ENCODE data around the gene MEIS3.
"Not testable (repeated sequence)": the region's sequence is repeated elsewhere in the genome, so short reads cannot be mapped to it uniquely, and the experiment has no call there.

Gene MEIS3

DNA sequence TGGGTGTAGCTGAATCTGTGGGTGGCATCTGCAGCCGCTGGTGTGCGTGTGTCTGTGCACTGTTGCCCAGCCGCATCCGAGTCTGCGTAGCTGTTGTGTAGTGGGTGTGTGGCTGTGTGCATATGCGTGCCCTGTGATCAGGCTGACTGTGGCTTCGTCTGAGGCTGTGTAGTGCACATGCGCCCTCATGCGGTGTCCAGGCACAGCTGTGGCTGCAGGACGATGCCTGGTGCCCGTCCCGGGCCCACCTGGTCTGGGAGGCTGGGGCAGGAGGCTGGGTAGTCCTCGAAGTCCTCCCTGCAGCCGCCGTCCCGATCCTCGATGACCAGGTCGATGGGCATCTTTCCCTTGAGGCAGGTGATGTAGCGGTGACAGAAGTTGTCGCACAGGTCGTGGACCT, 4.9 kb downstream of the MEIS3 start:
- no peak for DNase-seq

DNA sequence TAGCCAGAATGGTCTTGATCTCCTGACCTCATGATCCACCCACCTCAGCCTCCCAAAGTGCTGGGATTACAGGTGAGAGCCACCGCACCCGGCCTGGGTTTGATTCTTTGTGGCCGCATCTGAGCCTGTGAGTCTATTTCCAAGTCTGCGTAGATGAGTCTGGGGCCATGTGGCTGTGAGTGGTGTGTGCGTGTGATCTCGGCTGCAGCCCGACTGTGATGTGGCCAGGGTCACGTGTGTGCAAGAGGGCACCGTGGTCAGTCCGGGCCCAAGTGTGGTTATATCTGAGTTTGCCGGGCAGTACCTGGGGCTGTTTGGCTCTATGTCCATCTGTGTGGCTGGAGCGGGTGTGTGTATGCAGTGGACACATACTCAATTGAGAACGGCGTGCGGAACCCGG, 5.4 kb downstream of the MEIS3 start:
- no peak for DNase-seq

GRCh38 chr19:47411696-47412095, 7.6 kb downstream of the MEIS3 start:
- not testable (repeated sequence) for DNase-seq

- DNase-seq: no peak
These were observed 8.2 kb downstream of the MEIS3 start for GRCh38 chr19:47411101-47411500.

GRCh38 chr19:47408156-47408938, 11.0 kb downstream of the MEIS3 start:
- no peak for DNase-seq

- no peak for DNase-seq
These were observed 11.9 kb downstream of the MEIS3 start for GRCh38 chr19:47407417-47407774.

DNA sequence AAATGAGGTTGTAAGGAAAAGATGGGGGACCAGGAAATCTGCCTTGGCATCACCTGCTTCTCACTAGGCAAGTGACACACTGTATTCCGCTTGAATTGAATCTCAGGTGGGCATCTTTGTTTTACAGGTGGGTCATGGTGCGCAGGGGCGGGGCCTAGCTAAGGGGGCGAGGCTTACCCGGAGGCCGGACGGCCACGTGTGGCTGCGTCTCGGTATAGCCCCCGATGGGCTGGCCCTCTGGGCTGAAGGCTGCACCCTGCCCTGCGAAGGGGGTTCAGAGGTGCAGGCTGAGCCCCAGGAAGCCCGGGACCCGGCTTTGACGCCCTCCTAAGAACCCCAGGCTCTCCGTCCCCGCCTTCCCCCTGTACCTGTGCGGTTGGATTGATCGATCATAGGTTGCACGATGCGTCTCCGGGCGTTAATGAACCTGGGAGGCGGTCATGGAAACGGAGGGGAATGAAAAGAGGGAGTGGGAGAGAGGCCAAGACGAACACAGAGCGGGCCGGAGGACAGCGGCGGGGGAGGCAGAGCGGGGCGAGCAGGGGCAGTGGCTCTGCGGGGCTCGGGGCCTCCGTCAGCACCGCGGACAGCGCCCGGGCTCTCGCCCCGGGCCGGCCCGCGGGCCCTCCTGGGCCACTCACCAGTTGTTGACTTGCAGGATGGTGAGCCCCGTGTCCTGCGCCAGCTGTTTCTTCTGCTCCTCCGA, 12.5 kb downstream of the MEIS3 start:
- DNase-seq: no peak

GRCh38 chr19:47405854-47406417, 13.4 kb downstream of the MEIS3 start:
- no peak for DNase-seq

DNA sequence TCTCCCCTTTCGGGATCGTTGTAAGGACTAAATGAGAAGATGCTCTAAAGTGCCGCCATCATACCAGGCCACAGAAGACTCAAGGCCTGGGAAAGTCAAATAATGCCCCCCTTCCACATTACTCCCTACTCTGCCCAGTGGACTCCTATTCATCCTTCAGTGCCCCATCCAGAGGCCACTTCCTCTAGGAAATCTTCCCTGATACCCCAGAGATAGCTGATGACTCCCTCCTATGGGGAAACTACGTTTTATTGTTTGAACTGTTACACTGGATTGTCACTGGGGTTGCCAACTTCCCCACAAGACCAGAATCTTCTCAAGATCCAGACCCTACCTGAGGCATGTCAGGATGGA, 14.2 kb downstream of the MEIS3 start:
- DNase-seq: no peak

DNA sequence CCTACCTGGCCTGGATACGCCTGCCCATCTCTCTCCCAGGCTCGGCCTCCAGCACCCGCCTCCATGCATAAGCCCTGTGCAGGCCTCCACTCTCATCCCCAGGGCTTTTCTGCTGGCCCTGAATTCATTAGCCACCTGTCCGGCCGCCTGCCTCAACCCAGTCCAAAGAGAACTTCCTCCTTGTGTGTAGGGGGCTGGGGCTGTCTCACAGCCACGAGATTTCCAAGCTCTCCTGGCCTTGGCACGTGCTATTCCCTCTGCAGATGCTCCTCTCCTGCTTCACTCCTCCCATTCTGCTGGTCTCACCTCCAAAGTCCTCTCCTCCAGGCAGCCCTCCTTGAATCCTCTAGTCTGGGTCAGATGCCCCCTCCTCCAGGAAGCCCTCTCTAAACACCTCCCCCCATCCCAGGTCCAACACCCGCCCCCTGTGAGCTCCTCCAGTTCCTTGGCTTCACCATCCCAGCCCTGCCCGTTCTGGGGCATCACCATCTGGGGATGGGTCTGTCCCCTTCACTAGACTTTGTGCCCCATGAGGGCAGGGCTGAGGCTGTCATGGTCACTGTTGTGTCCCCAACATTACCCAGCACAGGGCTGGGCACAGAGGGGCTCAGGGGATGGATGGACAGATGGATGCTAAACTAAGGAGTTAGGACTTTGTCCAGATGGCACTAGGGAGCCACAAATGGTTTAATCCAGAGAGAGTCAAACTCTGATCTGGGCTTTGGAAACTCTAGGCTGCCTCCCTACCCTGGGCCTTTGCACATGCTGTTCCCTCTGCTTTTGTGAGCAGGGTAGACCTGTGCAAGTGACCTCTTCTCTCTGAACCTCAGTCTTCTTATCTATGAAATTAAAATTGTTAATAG, 14.8 kb downstream of the MEIS3 start:
- DNase-seq: no peak

GRCh38 chr19:47402504-47402903, 16.8 kb downstream of the MEIS3 start:
- DNase-seq: no peak

DNA sequence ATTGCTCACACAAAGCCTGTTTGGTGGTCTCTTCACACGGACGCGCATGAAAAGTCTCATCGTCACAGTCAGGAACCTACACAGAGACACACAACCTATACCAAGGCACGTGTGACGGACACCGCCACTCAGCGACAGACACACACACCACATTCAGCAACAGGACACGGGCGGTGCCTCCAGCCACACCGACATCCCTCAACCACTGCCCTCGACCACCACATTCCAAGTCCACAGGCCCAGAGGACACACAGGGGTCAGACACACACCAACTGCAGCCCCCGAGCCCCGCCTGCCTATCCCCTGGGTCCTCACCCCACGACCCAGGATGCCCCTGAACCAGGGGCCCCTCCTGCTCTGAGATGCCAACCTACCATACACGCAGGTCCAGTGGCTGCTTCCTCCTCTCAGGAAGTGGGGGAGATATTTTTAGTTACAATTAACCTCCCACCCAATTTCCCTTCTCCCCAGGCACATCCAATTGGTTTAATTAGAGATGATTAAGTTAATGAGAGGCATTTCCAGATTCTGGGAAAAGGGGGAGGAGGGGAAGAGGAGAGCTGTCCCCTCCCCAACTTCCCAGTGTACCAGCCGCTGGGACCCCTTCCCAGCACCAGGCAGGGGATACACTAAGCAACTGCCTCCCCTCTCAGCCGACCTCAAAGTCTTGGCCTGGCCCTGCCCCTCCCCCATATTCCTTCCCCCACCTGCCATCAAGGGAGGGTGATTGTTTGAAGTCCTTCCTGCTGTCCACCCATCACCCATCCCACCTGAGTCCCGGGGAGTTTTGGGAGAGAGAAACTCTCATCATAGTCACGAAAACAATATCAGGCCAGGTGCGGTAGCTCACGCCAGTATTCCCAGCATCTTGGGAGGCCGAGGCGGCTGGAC, 20.4 kb downstream of the MEIS3 start:
- DNase-seq: no peak

DNA sequence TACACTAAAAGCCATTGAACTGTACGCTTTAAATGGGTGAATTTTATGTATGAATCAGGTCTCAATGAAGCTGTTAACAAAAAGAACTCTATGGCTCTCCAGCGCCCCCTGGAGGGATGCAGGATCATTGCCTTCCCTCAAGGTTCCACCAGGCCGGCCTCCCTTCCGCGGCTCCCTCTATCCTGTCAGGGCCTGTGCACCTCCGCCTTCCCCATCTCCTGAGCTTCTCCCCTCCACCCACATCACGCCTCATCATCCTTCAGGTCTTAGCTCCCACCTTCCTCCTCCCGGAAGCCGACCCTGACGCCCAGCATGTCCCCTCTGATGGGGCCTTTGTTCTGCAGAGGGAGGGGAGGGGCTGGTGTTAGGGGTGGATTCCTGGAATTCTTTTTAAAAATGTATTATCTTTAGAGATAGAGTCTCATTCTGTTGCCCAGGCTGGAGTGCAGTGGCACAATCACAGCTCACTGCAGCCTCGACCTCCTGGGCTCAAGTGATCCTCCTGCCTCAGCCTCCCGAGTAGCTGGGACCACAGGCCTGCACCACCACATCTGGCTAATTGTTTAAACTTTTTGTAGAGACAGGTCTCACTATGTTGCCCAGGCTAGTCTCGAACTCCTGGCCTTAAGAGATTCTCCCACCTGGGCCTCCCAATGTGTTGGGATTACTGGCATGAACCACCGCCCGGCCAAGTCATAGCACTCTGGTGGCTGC, 27.7 kb downstream of the MEIS3 start:
- peak; percentile 79 for DNase-seq

DNA sequence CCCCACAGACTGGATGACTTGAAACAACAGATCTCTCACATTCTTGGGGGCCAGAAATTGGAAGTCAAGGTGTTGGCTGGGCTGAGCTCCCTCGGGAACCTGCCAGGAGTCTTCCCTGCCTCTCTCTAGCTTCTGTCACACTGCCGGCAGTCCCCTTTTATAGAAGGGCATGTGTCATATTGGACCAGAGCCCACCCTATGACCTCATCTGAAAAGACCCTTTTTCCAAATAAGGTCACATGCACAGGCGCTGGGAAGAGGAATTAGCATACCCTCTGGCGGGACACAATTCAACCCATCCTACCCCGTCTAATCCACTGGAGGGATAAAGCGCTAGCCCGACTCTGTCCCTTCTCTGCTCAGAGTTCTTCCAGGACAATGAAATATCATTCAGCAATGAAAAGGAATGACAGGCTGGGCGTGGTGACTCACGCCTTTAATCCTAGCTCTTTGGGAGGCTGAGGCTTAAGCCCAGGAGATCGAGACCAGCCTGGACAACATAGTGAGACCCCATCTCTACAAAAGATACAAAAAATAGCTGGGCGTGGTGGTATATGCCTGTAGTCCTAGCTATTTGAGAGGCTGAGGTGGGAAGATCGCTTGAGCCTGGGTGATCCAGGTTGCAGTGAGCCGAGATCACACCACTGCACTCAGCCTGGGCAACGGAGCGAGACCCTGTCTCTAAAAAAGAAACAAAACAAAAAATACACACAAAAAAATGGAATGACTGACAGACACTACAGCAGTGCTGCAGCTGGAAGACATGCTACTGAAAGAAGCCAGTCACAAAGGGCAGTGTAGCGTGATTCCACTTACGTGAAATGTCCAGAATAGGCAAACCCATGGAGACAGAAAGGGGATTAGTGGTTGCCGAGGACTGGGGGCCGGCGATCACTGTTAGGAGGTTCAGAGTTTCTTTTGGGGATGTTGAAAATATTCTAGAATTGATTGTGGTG, 28.5 kb downstream of the MEIS3 start:
- DNase-seq: no peak

- DNase-seq: no peak
These were observed 30.2 kb downstream of the MEIS3 start for GRCh38 chr19:47389150-47389556.

GRCh38 chr19:47388721-47389120, 30.6 kb downstream of the MEIS3 start:
- DNase-seq: not testable (repeated sequence)

DNA sequence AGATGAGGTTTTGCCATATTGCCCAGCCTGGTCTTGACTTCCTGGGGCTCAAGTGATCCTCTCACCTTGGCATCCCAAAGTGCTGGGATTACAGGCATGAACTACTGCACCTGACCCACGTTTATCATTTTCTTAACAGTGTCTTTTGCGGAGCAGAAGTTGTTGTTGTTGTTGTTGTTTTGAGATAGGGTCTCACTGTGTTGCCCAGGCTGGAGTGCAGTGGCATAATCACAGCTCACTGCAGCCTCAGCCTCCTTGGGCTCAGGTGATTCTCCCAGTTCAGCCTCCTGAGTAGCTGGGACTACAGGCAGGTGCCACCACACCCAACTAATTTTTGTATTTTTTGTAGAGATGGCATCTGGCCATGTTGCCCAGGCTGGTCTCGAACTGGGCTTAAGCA, 31.7 kb downstream of the MEIS3 start:
- DNase-seq: not testable (repeated sequence)

DNA sequence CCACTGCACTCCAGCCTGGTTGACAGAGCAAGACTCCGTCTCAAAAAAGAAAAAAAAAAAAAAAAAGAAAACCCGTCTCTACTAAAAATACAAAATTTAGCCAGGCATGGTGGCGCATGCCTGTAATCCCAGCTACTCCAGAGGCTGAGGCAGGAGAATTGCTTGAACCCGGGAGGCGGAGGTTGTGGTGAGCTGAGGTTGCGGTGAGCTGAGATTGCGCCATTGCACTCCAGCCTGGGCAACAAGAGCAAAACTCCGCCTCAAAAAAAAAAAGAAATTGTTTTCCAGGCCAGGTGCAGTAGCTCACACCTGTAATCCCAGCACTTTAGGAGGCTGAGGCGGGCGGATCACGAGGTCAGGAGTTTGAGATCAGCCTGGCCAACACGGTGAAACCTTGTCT, 32.7 kb downstream of the MEIS3 start:
- DNase-seq: not testable (repeated sequence)

- DNase-seq: not testable (repeated sequence)
These were observed 34.8 kb downstream of the MEIS3 start for GRCh38 chr19:47384533-47384932.

GRCh38 chr19:47383890-47384289, 35.4 kb downstream of the MEIS3 start:
- not testable (repeated sequence) for DNase-seq

Data from effector CD4-positive, alpha-beta T cell (primary cell).